Progenitor cell of endocrine pancreas (in vitro differentiated cells): ENCODE results near the gene SPTBN4. TPM values are rescaled to one million over a fixed set of nuclear protein-coding genes. Genes with fewer than 3 reads are reported as not detected.
A peak's percentile ranks its signal among the peaks of the same experiment; 100 is the strongest.
"Not testable (repeated sequence)": the region's sequence is repeated elsewhere in the genome, so short reads cannot be mapped to it uniquely, and the experiment has no call there.

Source experiments
- DNase-seq: peaks from one replicate; pipeline ENCODE4 v3.0.0; 2021; ENCODE audit warnings: low spot score; ENCODE audit not compliant: unreplicated experiment
- H3K27ac Mint-ChIP-seq: 2 replicates; pipeline ENCODE4 v1.8.0; 2021; ENCODE audit warnings: mild to moderate bottlenecking, moderate library complexity, mixed read lengths
- H3K27me3 Mint-ChIP-seq: 2 replicates; pipeline ENCODE4 v1.8.0; 2021; ENCODE audit warnings: mixed read lengths
- H3K36me3 Mint-ChIP-seq: 2 replicates; pipeline ENCODE4 v1.8.0; 2022; ENCODE audit warnings: mixed read lengths; ENCODE audit not compliant: insufficient read depth
- H3K4me1 Mint-ChIP-seq: 2 replicates; pipeline ENCODE4 v1.8.0; 2021; ENCODE audit warnings: low read depth, mixed read lengths
- H3K4me3 Mint-ChIP-seq: 2 replicates; pipeline ENCODE4 v1.8.0; 2021; ENCODE audit warnings: low read depth, mild to moderate bottlenecking, moderate library complexity, mixed read lengths
- H3K9me3 Mint-ChIP-seq: 2 replicates; pipeline ENCODE4 v1.8.0; 2021; ENCODE audit warnings: low read depth, mixed read lengths
- total RNA-seq: library from RNA; stranded (reverse); gene quantifications from 2 replicates; pipeline ENCODE4 v1.2.1, GENCODE V29; 2021
- TF ChIP-seq, protein P1 (sequence below): fragments of 200-600 bp; sonication (generic); IDR thresholded peaks from one replicate; pipeline ENCODE4 v1.5.0; 2021; ENCODE audit warnings: antibody characterized with exemption, mild to moderate bottlenecking; ENCODE audit not compliant: unreplicated experiment

The SPTBN4 gene
- total RNA-seq, 1 donor from 2014 or later: 3.1 TPM

DNA sequence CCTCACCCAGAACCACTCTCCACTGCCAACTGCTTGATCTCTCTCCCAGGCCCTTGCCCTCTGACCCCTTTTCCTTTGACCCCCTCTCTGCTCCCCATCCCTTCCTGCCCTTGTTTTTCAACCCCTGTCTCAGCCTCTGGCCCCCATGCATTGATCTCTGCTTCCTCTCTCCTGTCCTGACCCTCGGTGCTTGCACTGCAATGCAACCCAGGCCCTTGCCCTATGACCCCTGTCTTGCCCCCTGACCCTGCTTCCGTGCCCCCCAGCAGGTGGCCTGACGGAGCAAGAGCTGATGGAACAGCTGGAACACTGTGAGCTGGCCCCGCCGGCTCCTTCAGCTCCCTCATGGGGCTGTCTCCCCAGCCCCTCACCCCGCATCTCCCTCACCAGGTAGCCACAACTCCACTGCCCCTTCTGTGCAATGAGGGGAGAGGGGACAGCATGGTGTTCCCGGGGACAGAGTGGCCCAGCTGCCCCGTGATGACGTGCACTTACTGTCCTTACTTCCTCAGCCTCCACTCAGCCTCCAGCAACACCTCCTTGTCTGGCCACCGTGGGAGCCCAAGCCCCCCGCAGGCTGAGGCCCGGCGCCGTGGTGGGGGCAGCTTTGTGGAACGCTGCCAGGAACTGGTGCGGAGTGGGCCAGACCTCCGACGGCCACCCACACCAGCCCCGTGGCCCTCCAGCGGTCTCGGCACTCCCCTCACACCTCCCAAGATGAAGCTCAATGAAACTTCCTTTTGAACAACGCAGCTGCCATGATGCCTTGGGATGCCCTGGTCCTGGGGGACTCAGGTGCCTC lies 123.9 kb downstream of the SPTBN4 start:
- Mint-ChIP-seq H3K27ac (no peak overlapping the region), H3K4me1 (no peaks in the 10 kb centered on the region), H3K4me3 (no peak overlapping the region), H3K36me3 (peaks cover 16% of the 10 kb centered on the region), H3K27me3 (peaks cover 13% of the 10 kb centered on the region), H3K9me3 (no peaks in the 10 kb centered on the region)
- DNase-seq: no peak
- TF ChIP-seq, protein P1, sequence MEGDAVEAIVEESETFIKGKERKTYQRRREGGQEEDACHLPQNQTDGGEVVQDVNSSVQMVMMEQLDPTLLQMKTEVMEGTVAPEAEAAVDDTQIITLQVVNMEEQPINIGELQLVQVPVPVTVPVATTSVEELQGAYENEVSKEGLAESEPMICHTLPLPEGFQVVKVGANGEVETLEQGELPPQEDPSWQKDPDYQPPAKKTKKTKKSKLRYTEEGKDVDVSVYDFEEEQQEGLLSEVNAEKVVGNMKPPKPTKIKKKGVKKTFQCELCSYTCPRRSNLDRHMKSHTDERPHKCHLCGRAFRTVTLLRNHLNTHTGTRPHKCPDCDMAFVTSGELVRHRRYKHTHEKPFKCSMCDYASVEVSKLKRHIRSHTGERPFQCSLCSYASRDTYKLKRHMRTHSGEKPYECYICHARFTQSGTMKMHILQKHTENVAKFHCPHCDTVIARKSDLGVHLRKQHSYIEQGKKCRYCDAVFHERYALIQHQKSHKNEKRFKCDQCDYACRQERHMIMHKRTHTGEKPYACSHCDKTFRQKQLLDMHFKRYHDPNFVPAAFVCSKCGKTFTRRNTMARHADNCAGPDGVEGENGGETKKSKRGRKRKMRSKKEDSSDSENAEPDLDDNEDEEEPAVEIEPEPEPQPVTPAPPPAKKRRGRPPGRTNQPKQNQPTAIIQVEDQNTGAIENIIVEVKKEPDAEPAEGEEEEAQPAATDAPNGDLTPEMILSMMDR: no peak

GRCh38 chr19:40591724-40592123 lies 124.9 kb downstream of the SPTBN4 start:
- DNase-seq, H3K9me3 Mint-ChIP-seq, H3K4me1 Mint-ChIP-seq, H3K27ac Mint-ChIP-seq, H3K4me3 Mint-ChIP-seq, H3K36me3 Mint-ChIP-seq: not testable (repeated sequence)
- H3K27me3 Mint-ChIP-seq: peaks cover 21% of the 10 kb centered on the region

GRCh38 chr19:40592170-40592569 lies 125.4 kb downstream of the SPTBN4 start:
- TF ChIP-seq, protein P1: no peak
- H3K27me3 Mint-ChIP-seq: peaks cover 22% of the 10 kb centered on the region
- no peaks in the 10 kb centered on the region for H3K9me3 Mint-ChIP-seq
- no peak for DNase-seq
- no peak overlapping the region for H3K27ac Mint-ChIP-seq
- peaks cover 7% of the 10 kb centered on the region for H3K36me3 Mint-ChIP-seq
- H3K4me1 Mint-ChIP-seq: no peaks in the 10 kb centered on the region
- H3K4me3 Mint-ChIP-seq: no peak overlapping the region

GRCh38 chr19:40594255-40594654 lies 127.5 kb downstream of the SPTBN4 start:
- no peak for DNase-seq
- H3K27me3 Mint-ChIP-seq: peaks cover 39% of the 10 kb centered on the region
- H3K27ac Mint-ChIP-seq: peak overlapping the region; percentile 29
- H3K4me3 Mint-ChIP-seq: no peak overlapping the region
- no peaks in the 10 kb centered on the region for H3K9me3 Mint-ChIP-seq
- H3K4me1 Mint-ChIP-seq: peaks cover 2% of the 10 kb centered on the region
- H3K36me3 Mint-ChIP-seq: peaks cover 5% of the 10 kb centered on the region
- TF ChIP-seq, protein P1: no peak

DNA sequence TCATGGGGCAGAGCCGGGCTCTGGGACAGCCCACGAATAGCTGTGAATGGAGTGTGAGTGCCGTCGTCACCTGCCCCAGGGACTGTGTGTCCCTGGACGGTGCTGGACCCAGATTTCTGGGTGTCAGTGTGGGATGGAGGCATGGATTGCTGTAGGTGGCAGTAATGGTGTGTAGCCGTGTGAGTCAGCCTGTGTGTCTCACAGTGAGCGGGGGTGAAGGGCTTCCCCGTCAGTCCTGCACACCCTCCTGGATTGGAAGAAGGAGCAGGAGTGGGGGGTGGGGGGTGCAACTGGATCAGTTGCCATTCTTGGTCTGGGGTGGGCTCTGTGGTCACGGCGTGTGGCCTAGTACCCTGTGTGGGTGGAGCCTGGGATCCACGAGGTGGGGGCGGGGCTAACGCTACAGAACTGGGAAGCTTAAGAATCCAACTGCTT lies 127.9 kb downstream of the SPTBN4 start:
- Mint-ChIP-seq H3K4me1 (peaks cover 2% of the 10 kb centered on the region), H3K9me3 (no peaks in the 10 kb centered on the region), H3K27ac (no peak overlapping the region), H3K36me3 (peaks cover 3% of the 10 kb centered on the region), H3K27me3 (peaks cover 43% of the 10 kb centered on the region), H3K4me3 (no peak overlapping the region)
- DNase-seq: no peak
- TF ChIP-seq, protein P1: no peak
